IPS DF 4.7 (cell line): ENCODE measurements around the gene HSDL1.

Experiments used
- DNase-seq: peaks from one replicate; pipeline ENCODE4 v3.0.0-alpha.2; 2013; ENCODE audit warnings: low spot score; ENCODE audit errors: extremely low read depth

The HSDL1 gene

DNA sequence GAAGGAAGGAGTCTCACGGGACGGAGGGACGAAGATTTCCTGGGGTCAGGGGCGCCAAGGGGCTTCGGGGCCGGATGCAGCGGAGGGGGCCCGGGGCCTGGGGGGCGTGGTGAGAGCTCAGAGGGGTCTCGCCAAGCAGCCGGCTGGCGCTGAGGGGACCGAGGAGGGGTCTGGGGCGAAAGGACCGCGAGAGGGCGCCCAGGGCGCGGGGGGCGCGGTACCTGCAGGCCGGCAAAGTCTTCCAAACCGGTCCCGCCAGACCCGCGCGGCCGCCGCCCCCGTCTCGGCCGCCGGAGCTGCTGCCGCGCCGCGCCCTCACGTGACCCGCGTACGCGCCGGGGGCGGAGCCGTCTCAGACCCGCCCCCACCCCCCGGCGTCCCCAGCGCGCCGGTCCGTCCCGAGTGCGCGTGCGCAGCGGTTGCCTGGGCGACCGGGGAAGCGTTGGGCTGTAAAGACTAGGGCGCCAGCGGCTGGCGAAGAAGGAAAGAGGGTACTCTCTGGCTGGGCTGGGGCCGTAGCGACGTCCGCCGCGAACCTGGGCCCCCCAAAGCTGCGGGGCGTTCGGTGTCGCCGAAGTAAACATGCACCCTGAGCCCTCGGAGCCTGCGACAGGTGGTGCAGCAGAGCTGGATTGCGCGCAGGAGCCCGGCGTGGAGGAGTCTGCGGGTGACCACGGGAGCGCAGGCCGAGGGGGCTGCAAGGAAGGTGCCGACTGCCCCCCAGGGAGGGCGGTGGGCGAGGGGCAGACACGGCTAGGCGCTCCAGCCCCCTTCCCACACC is at the start of gene HSDL1, which contains the start of gene DNAAF1:
Gene HSDL1 (minus strand): TSS at position 319 of the 781 bp plus-strand sequence. CDS start 13,856 bp downstream, outside the sequence.
Gene DNAAF1 (plus strand): TSS at position 450 of the 781 bp plus-strand sequence. CDS start 133 bp downstream, at position 583.
- no peak for DNase-seq

DNA sequence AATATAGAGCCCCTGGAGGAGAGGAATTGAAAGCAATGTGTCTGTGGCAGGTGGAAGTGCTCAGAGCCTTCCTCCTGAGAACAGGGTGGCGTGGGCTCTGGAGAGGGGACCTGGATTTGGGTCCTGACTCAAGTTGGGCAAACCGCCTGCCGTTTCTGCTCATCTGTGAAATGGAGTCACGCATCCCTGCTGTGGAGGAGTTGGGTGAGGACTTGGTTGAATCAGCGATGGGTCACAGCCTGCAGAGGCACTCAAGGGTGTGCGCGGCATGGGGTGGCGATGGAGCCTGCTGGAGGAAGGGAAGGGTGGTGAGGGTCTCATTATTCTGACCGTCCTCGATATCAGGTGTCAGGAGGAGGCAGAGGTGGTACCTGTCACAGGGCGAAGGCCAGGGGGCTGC is 49.0 kb upstream of the HSDL1 start:
- no peak for DNase-seq

- no peak for DNase-seq
These were observed 48.5 kb upstream of the HSDL1 start for GRCh38 chr16:84193480-84193879.

GRCh38 chr16:84191466-84191865 is 46.5 kb upstream of the HSDL1 start:
- DNase-seq = no peak

- no peak for DNase-seq
These were observed 45.9 kb upstream of the HSDL1 start, which contains the start of gene ADAD2 for GRCh38 chr16:84190731-84191388. ADAD2 (plus strand) TSS chr16:84191157; CDS start chr16:84191231, 74 bp downstream.

- DNase-seq = peak; percentile 60
These were observed 41.9 kb upstream of the HSDL1 start, which contains the start of gene TAF1C for GRCh38 chr16:84186685-84187437. TAF1C (minus strand) TSS chr16:84187057; CDS start chr16:84184988, 2,069 bp downstream.

- no peak for DNase-seq
These were observed 39.8 kb upstream of the HSDL1 start for GRCh38 chr16:84184775-84185174.

- no peak for DNase-seq
These were observed 39.1 kb upstream of the HSDL1 start for GRCh38 chr16:84183911-84184591.

DNA sequence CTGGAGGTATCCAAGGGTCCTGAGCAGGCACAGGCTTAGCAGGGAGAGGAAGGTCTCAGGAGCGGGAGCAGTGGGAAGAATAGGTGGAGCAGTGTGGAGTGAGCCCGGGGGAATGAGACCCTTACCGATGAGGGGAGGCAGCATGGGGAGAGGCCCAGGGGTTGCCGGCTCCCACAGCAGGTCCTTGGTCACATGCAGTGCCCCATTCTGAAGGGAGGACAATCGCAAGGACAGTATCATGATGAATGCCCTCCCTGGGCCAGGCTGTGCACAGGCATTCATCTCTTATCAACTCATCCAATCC is 38.5 kb upstream of the HSDL1 start:
- no peak for DNase-seq

- no peak for DNase-seq
These were observed 37.9 kb upstream of the HSDL1 start for GRCh38 chr16:84182680-84183571.

GRCh38 chr16:84182104-84182503 is 37.1 kb upstream of the HSDL1 start:
- no peak for DNase-seq

DNA sequence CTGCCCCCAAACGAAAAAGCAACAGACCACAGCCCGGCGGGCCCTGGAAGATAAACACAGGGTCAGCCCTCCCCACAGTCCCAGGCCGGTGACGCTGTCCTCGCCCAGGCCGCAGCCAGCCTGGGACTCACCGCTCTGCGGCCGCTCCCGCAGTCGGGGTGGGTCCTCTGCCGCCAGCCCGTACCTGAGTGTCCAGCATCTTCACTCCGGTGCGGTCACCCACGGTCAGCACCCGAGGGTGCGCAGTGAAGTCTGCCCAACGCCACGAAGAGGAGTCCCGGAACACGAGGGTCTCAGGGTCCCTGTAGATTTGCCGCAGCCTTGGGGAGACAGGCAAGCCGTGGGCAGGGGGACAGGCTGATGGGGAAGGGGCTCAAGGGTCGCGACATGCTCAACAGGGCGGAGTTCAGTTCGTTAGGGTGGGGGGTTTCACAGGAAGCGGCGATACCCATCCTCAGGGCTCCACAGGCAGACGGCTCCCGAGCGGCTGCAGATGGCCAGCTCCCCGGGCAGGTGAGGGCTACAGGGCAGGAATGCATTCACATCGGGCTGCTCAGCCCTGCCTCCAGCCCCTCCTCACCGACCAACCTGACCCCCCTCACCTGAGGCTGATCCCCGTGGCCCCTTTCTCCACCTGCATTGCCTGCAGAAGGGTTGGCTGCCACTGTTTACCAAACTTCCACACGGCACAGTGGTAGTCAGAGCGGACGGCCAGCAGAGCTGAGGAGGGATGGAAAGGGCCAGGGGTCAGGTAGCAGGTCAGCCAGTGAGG is 36.4 kb upstream of the HSDL1 start:
- no peak for DNase-seq

- DNase-seq = no peak
These were observed 35.7 kb upstream of the HSDL1 start for GRCh38 chr16:84180519-84181140.

GRCh38 chr16:84179612-84180320 is 34.8 kb upstream of the HSDL1 start:
- no peak for DNase-seq

DNA sequence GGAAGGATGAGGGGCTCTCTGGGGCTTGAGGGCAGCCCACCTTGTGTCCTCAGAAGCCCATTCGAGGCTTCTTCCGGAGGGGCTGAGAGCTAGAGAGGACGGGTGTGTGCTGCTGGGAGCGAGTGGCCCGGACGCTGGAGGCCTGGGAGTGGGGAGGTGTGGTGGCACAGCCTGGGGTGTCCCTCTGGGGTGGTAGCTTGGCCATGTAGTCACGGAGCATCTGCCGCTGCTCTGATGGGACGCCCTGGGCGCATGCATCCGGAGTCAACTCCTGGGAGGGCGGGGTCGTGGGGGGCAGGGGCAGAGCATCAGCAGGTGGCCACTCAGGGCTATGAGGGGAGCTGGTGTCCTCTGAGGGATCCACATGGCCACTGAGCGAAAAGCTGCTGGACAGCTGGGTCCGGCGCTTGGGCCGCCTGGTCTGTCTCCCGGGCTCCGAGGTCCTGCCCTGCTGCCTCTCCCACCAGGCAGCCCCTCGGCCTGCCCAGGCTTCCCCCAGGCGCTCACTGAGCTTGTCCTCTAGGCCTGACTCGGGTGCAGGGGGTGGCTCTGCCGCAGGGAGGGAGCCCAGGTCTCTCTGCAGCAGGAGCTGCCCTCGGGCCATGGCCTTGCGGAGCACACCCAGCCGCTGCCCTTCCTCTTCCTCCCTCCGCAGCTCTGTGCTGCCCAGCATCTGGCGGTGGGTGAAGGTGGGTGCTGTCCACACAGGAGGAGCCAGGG is 34.1 kb upstream of the HSDL1 start:
- no peak for DNase-seq

- DNase-seq = no peak
These were observed 33.3 kb upstream of the HSDL1 start for GRCh38 chr16:84178146-84178765.

DNA sequence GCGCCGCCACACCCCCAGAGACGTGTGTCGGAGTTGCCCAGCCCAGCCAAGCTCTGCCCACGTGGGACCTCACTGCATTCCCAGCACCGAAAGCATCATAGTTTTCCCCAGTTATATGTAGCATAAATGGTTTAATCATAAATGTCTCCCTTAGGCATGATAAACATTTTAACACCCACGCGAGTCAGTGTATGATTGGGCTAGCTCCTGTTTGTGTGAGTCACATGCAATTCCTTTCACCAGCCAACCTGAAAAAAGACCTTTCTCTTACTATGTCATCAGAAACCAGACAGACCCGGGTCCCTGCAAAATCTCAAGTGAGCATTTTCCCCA is 32.7 kb upstream of the HSDL1 start:
- no peak for DNase-seq
